ENCODE data around the gene SH2B3. TPM values are rescaled to one million over a fixed set of nuclear protein-coding genes. Genes with fewer than 3 reads are reported as not detected.
A peak's percentile ranks its signal among the peaks of the same experiment; 100 is the strongest.
"Not testable (repeated sequence)": the region's sequence is repeated elsewhere in the genome, so short reads cannot be mapped to it uniquely, and the experiment has no call there.

The SH2B3 gene
- total RNA-seq, 1 donor from 2014 or later = 7.8 TPM

- Histone ChIP-seq H3K4me3 (ENCODE audit: low read length in 3 of 3) (no peak overlapping the region), H3K27ac (ENCODE audit: low read depth, low read length) (no peak overlapping the region), H3K36me3 (ENCODE audit: control insufficient read depth in 3 of 3, insufficient read depth in 3 of 3, low read length in 3 of 3) (peaks cover 7 to 18% (median 9%) of the 10 kb centered on the region in 3 donors), H3K9ac (ENCODE audit: low read depth in 1 of 3, low read length in 3 of 3) (no peak overlapping the region), H3K9me3 (ENCODE audit: control insufficient read depth in 3 of 3, low read length in 3 of 3) (no peaks in the 10 kb centered on the region), H3K27me3 (ENCODE audit: control insufficient read depth in 3 of 3, insufficient read depth in 3 of 3, low read length in 3 of 3) (no peaks in the 10 kb centered on the region), H3K4me1 (ENCODE audit: control insufficient read depth in 3 of 3, insufficient read depth in 3 of 3, low read length in 3 of 3) (peaks cover 33 to 37% (median 34%) of the 10 kb centered on the region in 3 donors)
These were observed 39.6 kb upstream of the SH2B3 start for GRCh38 chr12:111366075-111366474.

- Histone ChIP-seq H3K36me3 (ENCODE audit: control insufficient read depth in 3 of 3, insufficient read depth in 3 of 3, low read length in 3 of 3) (peaks cover 7 to 18% (median 9%) of the 10 kb centered on the region in 3 donors), H3K4me3 (ENCODE audit: low read length in 3 of 3) (no peak overlapping the region), H3K27ac (ENCODE audit: low read depth, low read length) (no peak overlapping the region), H3K9ac (ENCODE audit: low read depth in 1 of 3, low read length in 3 of 3) (no peak overlapping the region), H3K27me3 (ENCODE audit: control insufficient read depth in 3 of 3, insufficient read depth in 3 of 3, low read length in 3 of 3) (no peaks in the 10 kb centered on the region), H3K9me3 (ENCODE audit: control insufficient read depth in 3 of 3, low read length in 3 of 3) (no peaks in the 10 kb centered on the region), H3K4me1 (ENCODE audit: control insufficient read depth in 3 of 3, insufficient read depth in 3 of 3, low read length in 3 of 3) (peaks cover 31 to 37% (median 32%) of the 10 kb centered on the region in 3 donors)
These were observed 39.1 kb upstream of the SH2B3 start for GRCh38 chr12:111366583-111366982.

- Histone ChIP-seq H3K4me3 (ENCODE audit: low read length in 3 of 3) (peak overlapping the region; percentile 75 to 93 (median 91)), H3K9ac (ENCODE audit: low read depth in 1 of 3, low read length in 3 of 3) (peak overlapping the region; percentile 83 to 93 (median 92)), H3K9me3 (ENCODE audit: control insufficient read depth in 3 of 3, low read length in 3 of 3) (no peaks in the 10 kb centered on the region), H3K4me1 (ENCODE audit: control insufficient read depth in 3 of 3, insufficient read depth in 3 of 3, low read length in 3 of 3) (peaks cover 26 to 28% (median 27%) of the 10 kb centered on the region in 3 donors), H3K27me3 (ENCODE audit: control insufficient read depth in 3 of 3, insufficient read depth in 3 of 3, low read length in 3 of 3) (no peaks in the 10 kb centered on the region), H3K36me3 (ENCODE audit: control insufficient read depth in 3 of 3, insufficient read depth in 3 of 3, low read length in 3 of 3) (peaks cover 7 to 15% (median 9%) of the 10 kb centered on the region in 3 donors), H3K27ac (ENCODE audit: low read depth, low read length) (no peak overlapping the region)
These were observed 38.0 kb upstream of the SH2B3 start for GRCh38 chr12:111367661-111368221.

- H3K9me3 ChIP-seq (ENCODE audit: control insufficient read depth in 3 of 3, low read length in 3 of 3) = no peaks in the 10 kb centered on the region
- peak overlapping the region; percentile 56 for H3K27ac ChIP-seq (ENCODE audit: low read depth, low read length)
- no peaks in the 10 kb centered on the region for H3K27me3 ChIP-seq (ENCODE audit: control insufficient read depth in 3 of 3, insufficient read depth in 3 of 3, low read length in 3 of 3)
- H3K4me3 ChIP-seq (ENCODE audit: low read length in 3 of 3) = peak overlapping the region; percentile 75 to 93 (median 91)
- H3K9ac ChIP-seq (ENCODE audit: low read depth in 1 of 3, low read length in 3 of 3) = peak overlapping the region; percentile 83 to 93 (median 92)
- peaks cover 26 to 28% (median 27%) of the 10 kb centered on the region in 3 donors for H3K4me1 ChIP-seq (ENCODE audit: control insufficient read depth in 3 of 3, insufficient read depth in 3 of 3, low read length in 3 of 3)
- H3K36me3 ChIP-seq (ENCODE audit: control insufficient read depth in 3 of 3, insufficient read depth in 3 of 3, low read length in 3 of 3) = peaks cover 6 to 12% (median 9%) of the 10 kb centered on the region in 3 donors
These were observed 37.4 kb upstream of the SH2B3 start for GRCh38 chr12:111368291-111368787.

GRCh38 chr12:111368788-111369495 lies 36.8 kb upstream of the SH2B3 start, which contains the start of gene PHETA1:
Gene PHETA1, minus strand, starts transcription at chr12:111369095. Its CDS starts 5,668 bp downstream, at chr12:111363427.
- peaks cover 0 to 11% (median 9%) of the 10 kb centered on the region in 3 donors for H3K36me3 ChIP-seq (ENCODE audit: control insufficient read depth in 3 of 3, insufficient read depth in 3 of 3, low read length in 3 of 3)
- peaks cover 26 to 27% (median 26%) of the 10 kb centered on the region in 3 donors for H3K4me1 ChIP-seq (ENCODE audit: control insufficient read depth in 3 of 3, insufficient read depth in 3 of 3, low read length in 3 of 3)
- no peaks in the 10 kb centered on the region for H3K9me3 ChIP-seq (ENCODE audit: control insufficient read depth in 3 of 3, low read length in 3 of 3)
- H3K4me3 ChIP-seq (ENCODE audit: low read length in 3 of 3) = peak within 1 kb of the TSS; percentile 80 to 93 (median 91)
- peak within 1 kb of the TSS; percentile 85 to 93 (median 92) for H3K9ac ChIP-seq (ENCODE audit: low read depth in 1 of 3, low read length in 3 of 3)
- peak within 1 kb of the TSS; percentile 56 for H3K27ac ChIP-seq (ENCODE audit: low read depth, low read length)
- H3K27me3 ChIP-seq (ENCODE audit: control insufficient read depth in 3 of 3, insufficient read depth in 3 of 3, low read length in 3 of 3) = no peaks in the 10 kb centered on the region

GRCh38 chr12:111369496-111370220 lies 36.1 kb upstream of the SH2B3 start:
- Histone ChIP-seq H3K4me1 (ENCODE audit: control insufficient read depth in 3 of 3, insufficient read depth in 3 of 3, low read length in 3 of 3) (peaks cover 26 to 27% (median 26%) of the 10 kb centered on the region in 3 donors), H3K9me3 (ENCODE audit: control insufficient read depth in 3 of 3, low read length in 3 of 3) (no peaks in the 10 kb centered on the region), H3K36me3 (ENCODE audit: control insufficient read depth in 3 of 3, insufficient read depth in 3 of 3, low read length in 3 of 3) (peaks cover 0 to 11% (median 9%) of the 10 kb centered on the region in 3 donors), H3K9ac (ENCODE audit: low read depth in 1 of 3, low read length in 3 of 3) (peak overlapping the region; percentile 85 to 93 (median 92)), H3K4me3 (ENCODE audit: low read length in 3 of 3) (peak overlapping the region; percentile 80 to 93 (median 91)), H3K27me3 (ENCODE audit: control insufficient read depth in 3 of 3, insufficient read depth in 3 of 3, low read length in 3 of 3) (no peaks in the 10 kb centered on the region), H3K27ac (ENCODE audit: low read depth, low read length) (no peak overlapping the region)

GRCh38 chr12:111373231-111373630 lies 32.5 kb upstream of the SH2B3 start:
- not testable (repeated sequence) for H3K9ac ChIP-seq (ENCODE audit: low read depth in 1 of 3, low read length in 3 of 3); H3K27me3 ChIP-seq (ENCODE audit: control insufficient read depth in 3 of 3, insufficient read depth in 3 of 3, low read length in 3 of 3); H3K27ac ChIP-seq (ENCODE audit: low read depth, low read length); H3K9me3 ChIP-seq (ENCODE audit: control insufficient read depth in 3 of 3, low read length in 3 of 3); H3K36me3 ChIP-seq (ENCODE audit: control insufficient read depth in 3 of 3, insufficient read depth in 3 of 3, low read length in 3 of 3); H3K4me3 ChIP-seq (ENCODE audit: low read length in 3 of 3)
- peaks cover 12 to 13% (median 13%) of the 10 kb centered on the region in 3 donors for H3K4me1 ChIP-seq (ENCODE audit: control insufficient read depth in 3 of 3, insufficient read depth in 3 of 3, low read length in 3 of 3)

GRCh38 chr12:111377440-111377839 lies 28.3 kb upstream of the SH2B3 start:
- no peaks in the 10 kb centered on the region for H3K4me1 ChIP-seq (ENCODE audit: control insufficient read depth in 3 of 3, insufficient read depth in 3 of 3, low read length in 3 of 3)
- no peaks in the 10 kb centered on the region for H3K9me3 ChIP-seq (ENCODE audit: control insufficient read depth in 3 of 3, low read length in 3 of 3)
- H3K27ac ChIP-seq (ENCODE audit: low read depth, low read length) = no peak overlapping the region
- peaks cover 0 to 4% (median 0%) of the 10 kb centered on the region in 3 donors for H3K27me3 ChIP-seq (ENCODE audit: control insufficient read depth in 3 of 3, insufficient read depth in 3 of 3, low read length in 3 of 3)
- no peak overlapping the region for H3K4me3 ChIP-seq (ENCODE audit: low read length in 3 of 3)
- no peaks in the 10 kb centered on the region for H3K36me3 ChIP-seq (ENCODE audit: control insufficient read depth in 3 of 3, insufficient read depth in 3 of 3, low read length in 3 of 3)
- H3K9ac ChIP-seq (ENCODE audit: low read depth in 1 of 3, low read length in 3 of 3) = no peak overlapping the region

- Histone ChIP-seq H3K36me3 (ENCODE audit: control insufficient read depth in 3 of 3, insufficient read depth in 3 of 3, low read length in 3 of 3) (no peaks in the 10 kb centered on the region), H3K27me3 (ENCODE audit: control insufficient read depth in 3 of 3, insufficient read depth in 3 of 3, low read length in 3 of 3) (peaks cover 0 to 4% (median 0%) of the 10 kb centered on the region in 3 donors), H3K9me3 (ENCODE audit: control insufficient read depth in 3 of 3, low read length in 3 of 3) (no peaks in the 10 kb centered on the region), H3K27ac (ENCODE audit: low read depth, low read length) (no peak overlapping the region), H3K4me1 (ENCODE audit: control insufficient read depth in 3 of 3, insufficient read depth in 3 of 3, low read length in 3 of 3) (no peaks in the 10 kb centered on the region), H3K9ac (ENCODE audit: low read depth in 1 of 3, low read length in 3 of 3) (no peak overlapping the region), H3K4me3 (ENCODE audit: low read length in 3 of 3) (no peak overlapping the region)
These were observed 25.7 kb upstream of the SH2B3 start for GRCh38 chr12:111379942-111380554.

All from skeletal muscle tissue (tissue), 4 donors.